Tibial nerve (tissue), 3 donors: ENCODE data around the gene GGCX.

Source experiments
- CTCF ChIP-seq, 5 experiments: fragments of 200-600 bp in 3 of 5; fragments of 450-650 bp in 2 of 5; sonication (generic) in 3 of 5; IDR thresholded peaks; one replicate each; pipeline ENCODE4 v1.5.1; 2016 to 2019; ENCODE audit warnings: antibody characterized with exemption in 5 of 5, mild to moderate bottlenecking in 3 of 5, moderate library complexity in 2 of 5
- POLR2A ChIP-seq, 2 donors: fragments of 450-650 bp; IDR thresholded peaks; one replicate each; pipeline ENCODE4 v1.6.1; 2017; ENCODE audit warnings: antibody characterized with exemption in 2 of 2, mild to moderate bottlenecking in 2 of 2, moderate library complexity in 2 of 2

GRCh38 chr2:85528355-85528754, 32.9 kb downstream of the GGCX start:
- TF ChIP-seq CTCF (IDR thresholded peaks at IDR 0.05), result no peak
- TF ChIP-seq POLR2A (IDR thresholded peaks at IDR 0.05), result no peak
